Right renal cortex interstitium (tissue), 3 donors: ENCODE data around the gene MLPH. TPM values are rescaled to one million over a fixed set of nuclear protein-coding genes. Genes with fewer than 3 reads are reported as not detected.

ENCODE experiments used
- DNase-seq, 3 donors: peaks; one replicate each; pipeline ENCODE4 v3.0.0-alpha.2; 2013; ENCODE audit warnings: low read depth in 3 of 3, low spot score in 2 of 3
- polyA plus RNA-seq, 3 donors: library from polyadenylated mRNA; unstranded; fragments of 120-200 nt; gene quantifications; one replicate each; pipeline ENCODE4 v1.2.1, GENCODE V29; 2013; ENCODE audit not compliant: insufficient read length in 3 of 3

MLPH gene
- polyA plus RNA-seq, 3 donors = 1.1 to 2.6 (median 1.5) TPM

DNA sequence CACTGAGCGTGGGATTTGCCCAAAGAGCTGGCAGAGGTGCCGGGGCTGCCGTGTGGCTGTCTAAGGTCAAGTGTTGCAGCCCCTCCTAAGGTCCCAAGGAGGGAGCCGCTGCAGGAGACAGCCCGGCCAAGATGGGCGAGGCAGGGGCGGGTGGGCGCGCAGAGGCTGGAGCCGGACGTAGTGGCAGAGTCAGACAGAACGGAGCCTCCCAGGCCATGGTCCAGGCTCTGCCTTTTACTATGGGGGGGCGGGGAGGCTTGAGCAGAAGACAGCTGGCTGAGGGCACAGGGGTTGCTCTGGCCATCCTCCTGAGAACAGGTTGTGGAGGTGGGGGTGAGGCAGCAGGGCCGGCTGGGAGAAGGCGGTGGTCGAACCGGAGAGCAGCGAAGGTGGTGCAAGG lies 51.9 kb downstream of the MLPH start:
- DNase-seq = no peak

DNA sequence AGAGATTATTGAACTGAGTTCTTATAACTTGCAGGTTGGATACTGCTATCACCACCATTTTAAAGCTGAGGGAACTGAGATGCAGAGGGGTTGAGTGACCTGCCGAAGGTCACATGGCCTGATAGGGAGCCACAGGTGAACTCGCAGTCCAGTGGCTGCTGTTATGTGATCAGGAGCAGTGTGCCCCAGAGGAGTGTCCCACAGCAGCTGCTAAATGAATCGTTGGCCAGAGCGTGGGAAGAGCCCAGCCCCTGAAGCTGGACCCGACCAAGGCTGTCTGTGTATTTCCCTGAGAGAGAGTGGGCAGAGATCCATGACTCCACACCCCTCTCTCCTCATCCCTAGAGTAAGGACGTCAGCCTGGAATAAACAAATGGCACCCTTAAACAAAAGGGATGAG lies 52.6 kb downstream of the MLPH start:
- no peak for DNase-seq

GRCh38 chr2:237540223-237540775 lies 53.2 kb downstream of the MLPH start:
- DNase-seq = no peak

DNA sequence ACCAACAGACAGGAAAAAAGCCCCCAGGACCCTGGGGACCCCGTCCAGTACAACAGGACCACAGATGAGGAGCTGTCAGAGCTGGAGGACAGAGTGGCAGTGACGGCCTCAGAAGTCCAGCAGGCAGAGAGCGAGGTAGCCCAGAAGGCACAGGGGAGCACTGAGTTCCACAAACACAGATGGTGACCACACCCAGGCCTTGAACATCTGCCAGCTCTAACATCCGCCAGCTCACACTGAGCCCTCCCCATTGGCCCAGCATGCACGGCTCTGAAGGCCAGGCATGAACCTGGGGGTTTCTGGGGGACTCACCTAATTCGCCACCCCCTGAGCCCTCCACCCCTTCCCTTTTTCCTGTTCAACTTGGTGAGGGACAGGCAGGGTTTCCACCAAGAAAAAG lies 53.8 kb downstream of the MLPH start:
- no peak for DNase-seq

GRCh38 chr2:237541243-237541642 lies 54.2 kb downstream of the MLPH start:
- no peak for DNase-seq

GRCh38 chr2:237542001-237542704 lies 55.1 kb downstream of the MLPH start:
- DNase-seq = no peak

DNA sequence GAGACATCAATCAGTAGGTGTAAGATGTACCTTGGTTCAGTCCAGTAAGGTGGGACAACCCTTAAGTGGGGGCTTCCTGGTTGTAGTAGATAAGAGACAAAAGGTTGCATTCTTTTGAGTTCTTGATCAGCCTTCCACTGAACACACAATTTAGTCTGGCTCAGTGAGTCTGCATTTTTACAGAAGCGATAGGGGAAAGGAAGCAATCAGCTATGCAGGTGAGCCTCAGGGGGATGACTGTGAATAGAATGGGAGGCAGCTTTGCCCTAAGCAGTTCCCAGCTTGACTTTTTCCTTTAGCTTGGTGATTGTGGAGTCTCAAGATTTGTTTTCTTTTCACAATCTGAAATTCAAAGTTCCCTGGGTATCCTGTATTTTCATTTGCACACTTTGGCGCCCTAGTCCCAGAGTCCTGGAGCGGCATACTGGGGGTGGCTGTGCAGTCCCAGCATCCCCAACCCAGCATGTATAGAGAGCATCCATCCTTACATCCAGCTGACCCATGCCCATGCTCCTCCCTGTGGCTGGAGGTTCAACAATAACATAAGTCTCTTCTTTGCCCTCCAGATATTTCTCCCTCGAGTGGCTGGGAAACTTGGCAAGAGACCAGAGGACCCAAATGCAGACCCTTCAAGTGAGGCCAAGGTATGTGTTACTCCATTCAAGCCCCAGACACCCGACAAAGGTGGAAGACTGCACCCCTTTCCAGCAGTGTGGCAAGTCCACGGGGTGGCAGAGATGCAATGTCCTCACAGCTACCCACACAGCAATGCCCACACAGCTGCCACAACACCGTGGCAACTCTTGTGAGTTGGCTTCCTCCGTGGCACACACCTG lies 59.2 kb downstream of the MLPH start:
- no peak for DNase-seq

DNA sequence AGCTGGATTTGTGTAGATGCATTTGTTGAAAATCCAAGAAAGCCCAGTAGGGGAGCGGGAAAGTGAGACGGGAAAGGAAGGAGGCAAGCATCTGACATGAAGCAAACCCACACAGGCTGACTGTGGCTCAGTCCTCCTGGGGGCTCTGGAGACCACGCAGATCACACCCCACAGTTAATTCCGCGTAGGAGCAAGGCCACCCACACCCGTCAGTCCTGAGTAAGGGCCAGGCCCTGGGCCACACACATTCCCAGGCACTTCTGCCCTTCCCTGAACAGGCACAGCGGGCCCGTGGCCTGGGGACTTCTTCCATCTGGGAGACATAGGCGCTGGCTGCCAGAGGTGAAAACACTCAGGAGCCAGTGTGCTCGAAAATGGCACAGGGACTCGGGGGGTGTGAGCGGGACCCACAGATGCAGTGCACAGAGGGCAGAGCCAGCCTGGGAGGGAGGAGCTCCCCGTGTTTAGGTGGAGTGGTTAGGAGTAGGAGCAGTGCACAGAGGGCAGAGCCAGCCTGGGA lies 59.9 kb downstream of the MLPH start:
- DNase-seq = no peak

DNA sequence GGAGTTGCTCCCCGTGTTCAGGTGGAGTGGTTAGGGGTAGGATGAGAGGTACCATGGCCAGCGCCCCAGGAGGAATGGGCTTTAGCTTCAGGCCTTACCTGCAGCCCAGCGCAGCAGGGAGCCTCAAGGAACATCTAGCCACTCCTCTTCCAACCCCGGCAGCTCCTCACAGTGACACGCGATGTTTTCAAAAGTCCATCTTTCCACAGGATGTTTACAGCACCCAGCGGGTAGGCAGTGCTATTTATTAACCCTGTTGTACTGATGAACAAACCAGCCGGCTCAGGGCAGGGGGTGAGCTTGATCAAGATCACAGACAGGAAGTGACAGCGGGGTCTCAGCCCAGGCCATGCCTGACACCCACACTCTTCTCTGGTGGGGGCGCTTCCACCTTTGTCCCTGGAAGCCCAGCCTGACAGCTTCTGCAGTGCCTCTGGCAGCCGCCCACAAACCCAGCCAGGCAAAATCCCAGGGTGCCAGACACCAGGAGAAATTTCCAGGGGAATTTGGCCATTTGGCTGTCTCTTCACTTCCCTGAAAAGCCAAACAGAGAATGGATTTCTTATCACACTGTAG lies 60.9 kb downstream of the MLPH start:
- no peak for DNase-seq

DNA sequence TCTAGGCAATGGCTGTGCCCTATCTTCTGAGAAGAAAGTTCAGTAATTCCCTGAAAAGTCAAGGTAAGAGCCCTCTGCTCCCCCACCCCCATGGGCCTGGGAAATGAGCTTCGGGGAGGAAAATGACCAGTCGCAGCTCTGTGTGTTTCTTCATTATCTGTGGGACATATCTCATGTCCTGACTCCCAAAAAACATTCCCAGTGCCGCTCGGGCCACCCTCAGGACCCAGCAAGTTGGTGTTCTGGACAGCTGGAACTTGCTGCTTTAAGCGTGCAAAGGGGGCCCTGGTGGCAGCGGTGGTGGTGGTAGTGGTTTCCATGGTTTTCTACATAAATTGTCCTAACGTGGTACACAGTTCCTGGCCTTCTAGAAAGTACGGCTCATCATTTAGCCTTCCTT lies 62.2 kb downstream of the MLPH start:
- DNase-seq = no peak

GRCh38 chr2:237549643-237550415 lies 62.8 kb downstream of the MLPH start:
- DNase-seq = no peak

- DNase-seq = no peak
Observed at GRCh38 chr2:237551071-237551574, 64.1 kb downstream of the MLPH start.

- DNase-seq = no peak
Observed at GRCh38 chr2:237552908-237553307, 65.9 kb downstream of the MLPH start.

DNA sequence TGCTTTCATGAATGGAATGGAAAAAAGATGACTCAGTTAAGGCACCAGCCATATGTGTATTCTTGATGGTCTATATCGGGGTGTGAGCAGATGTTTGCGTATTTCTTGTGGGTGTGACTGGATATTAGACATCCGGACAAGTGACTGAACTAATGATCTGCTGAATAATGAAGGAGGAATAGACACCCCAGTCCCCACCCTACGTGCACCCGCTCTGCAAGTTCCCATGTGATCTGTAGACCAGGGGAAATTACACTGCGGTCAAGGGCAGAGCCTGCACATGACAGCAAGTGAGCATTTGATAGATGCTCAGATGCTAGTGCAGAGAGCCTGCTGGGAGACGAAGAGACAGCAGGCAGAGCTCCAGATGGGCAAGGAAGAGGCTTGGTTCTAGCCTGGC lies 66.9 kb downstream of the MLPH start:
- no peak for DNase-seq

- no peak for DNase-seq
Observed at GRCh38 chr2:237555560-237555959, 68.5 kb downstream of the MLPH start.

GRCh38 chr2:237556773-237557632 lies 70.0 kb downstream of the MLPH start:
- DNase-seq = no peak

- no peak for DNase-seq
Observed at GRCh38 chr2:237557633-237558015, 70.6 kb downstream of the MLPH start.

GRCh38 chr2:237558961-237559641 lies 72.0 kb downstream of the MLPH start:
- DNase-seq = no peak

DNA sequence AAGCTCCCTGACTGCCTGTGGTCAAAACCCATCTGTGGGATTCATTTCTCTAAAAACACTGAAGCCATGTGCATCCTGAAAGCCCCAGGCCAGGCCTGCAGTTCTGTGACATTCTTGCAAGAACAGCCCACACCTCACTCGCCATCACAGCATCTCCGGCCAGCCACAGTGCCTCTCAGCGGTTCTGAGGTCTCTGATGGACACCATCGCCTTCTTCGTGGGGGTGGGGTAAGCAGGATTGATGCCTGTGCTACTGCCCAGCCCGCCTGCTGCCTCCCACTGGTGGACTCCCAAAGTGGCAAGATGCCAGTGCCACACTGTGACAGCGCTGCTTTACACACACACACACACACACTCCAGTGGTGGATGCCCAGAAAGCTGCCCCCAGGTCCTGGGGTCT lies 74.2 kb downstream of the MLPH start:
- no peak for DNase-seq
